HG02970 (cell line): ENCODE data around the gene ARL6IP1.
"Not testable (repeated sequence)": the region's sequence is repeated elsewhere in the genome, so short reads cannot be mapped to it uniquely, and the experiment has no call there.

Experiments
- ATAC-seq: cut with Tn5 transposase; IDR thresholded peaks from one replicate; pipeline ENCODE4 v1.9.1; 2021; ENCODE audit warnings: mild to moderate bottlenecking, moderate library complexity, moderate number of reproducible peaks; ENCODE audit not compliant: unreplicated experiment, low FRiP score

Gene ARL6IP1

DNA sequence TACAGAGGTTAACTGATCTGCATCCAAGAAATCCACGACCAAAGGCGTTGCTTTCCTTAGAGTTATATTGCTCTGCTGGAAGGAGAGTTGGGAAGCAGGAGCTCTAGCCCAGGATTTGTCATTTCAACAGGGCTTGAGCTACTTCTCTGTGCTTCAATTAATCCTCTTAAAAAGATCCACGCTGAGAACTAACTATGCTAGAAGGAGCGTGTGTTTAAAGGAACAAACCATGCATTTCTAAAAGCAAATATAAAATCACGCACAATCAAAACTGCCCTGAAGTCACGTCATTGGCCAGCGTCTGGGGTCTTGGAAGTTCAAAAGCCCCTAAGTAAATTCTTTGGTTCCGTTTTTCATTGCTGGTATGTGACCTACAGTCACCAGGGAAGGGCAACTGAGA is 1.1 kb downstream of the ARL6IP1 start:
- no peak for ATAC-seq

GRCh38 chr16:18799500-18799899 is 1.8 kb downstream of the ARL6IP1 start:
- ATAC-seq = no peak

DNA sequence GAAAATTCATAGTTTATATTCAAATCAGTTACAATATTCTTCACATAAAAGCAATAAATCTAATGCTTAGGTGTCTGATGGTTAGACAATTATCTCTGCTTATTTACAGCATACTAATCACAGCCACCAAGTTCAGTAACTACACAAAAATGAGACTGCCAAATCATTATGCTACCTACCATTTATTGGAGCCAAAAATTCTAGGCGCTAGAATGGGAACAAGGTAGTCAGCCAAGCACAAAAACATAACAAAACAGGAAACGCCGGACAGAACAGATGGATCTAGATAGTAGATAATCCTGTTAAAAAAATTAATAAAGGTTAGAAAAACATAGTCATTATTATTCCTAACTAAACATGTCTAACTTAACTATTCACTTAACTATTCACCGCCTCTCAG is 3.6 kb downstream of the ARL6IP1 start:
- ATAC-seq = no peak

- no peak for ATAC-seq
Measured at GRCh38 chr16:18796377-18796776, 5.0 kb downstream of the ARL6IP1 start.

DNA sequence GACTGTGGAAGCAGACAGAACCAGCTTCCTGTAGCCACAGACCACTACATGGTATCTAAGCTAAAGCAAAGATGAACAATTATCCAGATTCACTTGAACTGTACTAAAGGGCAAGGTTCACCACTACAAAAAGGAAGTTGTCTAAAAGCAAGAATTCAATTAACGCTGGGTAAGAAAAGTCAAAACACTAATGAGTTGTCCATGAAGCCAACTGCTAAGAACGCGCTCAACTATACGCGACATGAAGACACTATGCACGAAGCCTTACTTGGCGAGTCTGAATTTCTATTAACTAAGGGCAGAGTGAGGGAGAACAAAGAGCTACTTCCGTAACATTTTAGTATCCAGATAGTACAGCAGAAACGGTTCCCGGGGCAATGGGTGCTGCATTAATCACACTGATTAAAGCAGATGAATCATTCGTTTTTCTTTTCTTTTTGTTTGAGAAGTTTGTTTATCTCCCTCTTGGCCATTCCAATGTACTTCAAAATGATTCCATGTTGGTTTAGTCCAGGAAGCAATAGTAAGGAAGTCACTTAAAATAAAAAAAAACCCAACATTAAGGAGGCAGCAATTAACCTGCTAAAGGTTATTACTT is 8.4 kb downstream of the ARL6IP1 start:
- no peak for ATAC-seq

DNA sequence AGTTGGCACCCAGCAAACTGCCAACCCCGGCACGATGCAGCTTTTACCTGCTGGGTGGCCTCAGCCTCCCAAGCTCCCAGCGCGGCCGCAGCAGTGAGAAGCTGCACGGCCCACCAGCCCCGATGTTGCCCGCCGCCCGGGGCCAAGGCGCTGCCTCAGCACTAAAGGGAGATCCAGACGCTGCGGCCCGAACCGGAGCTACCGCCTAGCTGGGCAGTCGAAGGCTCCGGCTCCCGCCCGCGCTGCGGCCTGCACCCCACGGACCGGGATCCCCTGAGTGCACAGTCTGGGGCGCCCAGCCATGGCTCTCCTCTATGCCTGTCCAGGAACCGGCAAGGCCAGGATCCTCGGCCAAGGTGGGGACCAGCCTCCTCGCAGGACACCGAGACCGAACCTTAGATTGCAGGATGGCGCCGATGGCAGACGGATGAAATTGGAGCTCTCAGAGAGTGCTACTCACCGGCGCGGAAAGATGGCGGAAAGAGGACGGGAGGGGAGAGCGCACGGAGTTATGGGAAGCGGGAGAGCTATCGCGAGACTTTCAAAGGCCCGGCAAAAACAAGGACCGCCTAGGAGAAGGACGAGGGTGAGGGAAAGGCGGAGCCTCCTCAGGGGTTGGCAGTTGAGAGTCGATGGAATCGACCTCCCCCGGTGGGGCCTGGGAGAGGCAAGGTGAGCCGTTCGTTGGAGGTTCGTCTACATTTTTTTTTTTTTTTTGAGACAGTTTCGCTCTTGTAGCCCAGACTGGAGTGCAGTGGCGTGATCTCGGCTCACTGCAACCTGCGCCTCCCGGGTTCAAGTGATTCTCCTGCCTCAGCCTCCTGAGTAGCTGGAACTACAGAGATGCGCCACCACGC is 11.3 kb downstream of the ARL6IP1 start, which contains the start of gene RPS15A:
Gene RPS15A (minus strand): TSS at position 485 of the 857 bp plus-strand sequence. CDS start 1,221 bp downstream, outside the sequence.
- peak; percentile 87 for ATAC-seq

- no peak for ATAC-seq
Measured at GRCh38 chr16:18789515-18789849, 11.9 kb downstream of the ARL6IP1 start.

DNA sequence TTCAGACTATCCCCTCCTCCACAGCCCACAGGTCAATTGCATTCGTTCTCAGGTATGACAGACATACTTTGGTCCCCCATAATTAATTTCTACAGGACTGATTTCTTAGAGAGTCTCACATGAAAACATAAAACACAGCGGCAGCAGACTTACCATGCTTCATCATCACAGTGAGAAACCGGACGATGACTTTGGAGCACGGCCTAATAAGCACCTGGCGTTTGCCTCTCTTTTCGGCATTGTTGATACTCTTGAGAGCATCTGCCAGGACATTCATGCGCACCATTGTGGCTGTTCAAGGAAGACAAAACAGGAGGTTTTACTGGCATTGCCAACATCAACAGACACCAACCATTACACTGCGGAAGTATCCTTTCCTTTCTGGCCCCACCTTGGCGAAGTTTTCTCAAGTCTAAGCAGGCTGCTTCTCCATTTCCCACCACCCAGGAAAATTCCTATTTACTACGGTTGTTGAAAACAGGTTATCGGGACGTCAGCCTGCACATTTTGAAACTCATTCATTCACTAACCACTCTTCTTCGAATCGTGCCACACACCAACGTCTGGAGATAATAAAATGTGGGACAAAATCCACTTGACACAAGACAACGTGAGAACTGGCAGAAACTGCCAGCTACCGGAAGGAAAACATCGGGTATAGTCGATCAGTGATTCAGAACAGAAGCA is 12.4 kb downstream of the ARL6IP1 start:
- no peak for ATAC-seq

DNA sequence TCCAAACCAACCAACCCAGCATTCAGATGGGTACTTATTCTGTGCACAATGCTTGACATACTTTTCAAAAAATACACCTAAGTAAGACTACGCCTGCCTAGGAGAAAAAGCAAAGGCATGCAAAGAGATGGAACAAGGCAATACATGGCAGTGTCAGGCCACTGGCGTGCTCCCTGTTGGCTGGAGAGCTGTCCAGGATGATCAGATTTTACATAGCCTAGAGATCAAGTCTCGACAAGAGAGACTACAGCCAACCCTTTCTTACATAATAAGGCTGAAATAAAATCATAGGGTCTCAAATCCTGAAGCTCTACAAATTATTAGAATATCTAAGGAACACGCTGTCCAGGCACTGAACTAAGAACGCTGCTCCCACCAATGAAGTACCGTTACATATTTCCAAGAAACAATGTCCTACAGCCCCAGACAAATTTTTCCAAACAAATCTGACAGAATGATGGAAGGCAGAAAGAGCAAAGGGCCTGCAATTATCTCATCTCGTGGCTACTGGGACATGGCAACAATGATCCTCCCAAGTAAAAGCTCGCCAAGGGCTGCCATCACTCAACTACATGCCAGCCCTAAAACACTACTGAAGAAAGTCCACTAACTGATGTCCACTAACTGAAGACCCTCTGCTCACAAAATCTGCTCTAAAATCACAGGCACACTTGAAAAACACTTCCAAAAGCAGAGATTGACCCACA is 16.3 kb downstream of the ARL6IP1 start:
- ATAC-seq = no peak

DNA sequence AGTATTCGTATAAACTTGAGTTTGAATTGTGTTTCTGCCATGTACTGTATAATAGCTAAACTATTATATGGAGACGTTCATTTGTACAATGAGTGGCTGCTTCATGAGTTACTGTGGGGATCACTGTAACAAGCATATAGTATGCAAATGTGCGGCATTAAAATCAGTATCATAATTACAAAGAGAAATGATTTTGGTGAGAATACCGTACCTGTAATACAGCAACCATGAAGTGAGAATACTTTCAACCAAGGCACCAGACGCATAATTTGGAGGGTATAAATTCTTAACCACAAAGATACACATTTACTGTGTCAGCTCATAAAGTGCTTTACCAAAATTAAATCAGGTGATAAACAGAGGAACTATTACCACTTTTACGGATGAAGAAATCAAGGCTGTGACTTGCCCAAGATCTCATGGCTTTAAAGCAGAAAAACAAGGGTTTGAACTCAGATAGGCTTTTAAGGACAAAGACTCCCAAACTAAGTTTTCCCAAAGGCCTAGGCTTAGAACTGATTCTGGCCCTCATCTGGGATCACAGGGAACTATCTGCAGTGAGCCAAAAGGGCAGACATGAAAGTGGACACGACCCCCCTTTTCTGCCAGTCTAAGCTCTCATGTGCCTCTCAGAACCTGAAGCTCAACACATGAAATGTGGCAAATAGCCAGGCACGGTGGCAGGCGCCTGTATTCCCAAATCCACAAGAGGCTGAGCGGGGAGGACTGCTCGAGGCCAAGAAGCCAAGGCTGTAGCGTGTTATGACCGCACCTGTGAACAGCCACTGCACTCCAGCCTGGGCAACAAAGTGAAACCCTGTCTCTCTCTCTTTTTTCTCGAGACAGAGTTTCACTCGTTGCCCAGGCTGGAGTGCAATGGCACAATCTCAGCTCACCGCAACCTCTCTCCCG is 17.7 kb downstream of the ARL6IP1 start:
- ATAC-seq = no peak

- ATAC-seq = no peak
Measured at GRCh38 chr16:18782697-18783429, 18.5 kb downstream of the ARL6IP1 start.

DNA sequence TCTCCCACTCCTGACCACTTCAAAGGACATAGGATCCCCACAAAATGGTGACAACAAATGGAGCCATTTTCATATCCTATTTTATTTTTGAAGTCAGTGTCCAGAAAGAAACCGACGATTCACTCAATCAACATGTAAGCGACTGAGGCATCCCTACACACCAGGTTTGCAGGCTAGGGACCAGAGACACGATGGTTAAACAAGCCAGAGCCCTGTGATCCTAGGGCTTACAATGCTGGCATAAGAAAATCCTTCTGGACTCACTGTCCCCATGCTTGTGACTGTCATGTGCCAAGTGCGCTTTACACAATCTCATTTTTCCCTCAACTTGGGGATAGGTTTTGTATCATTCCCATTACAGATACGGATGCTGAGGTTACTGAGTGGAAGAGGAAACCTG is 20.1 kb downstream of the ARL6IP1 start:
- not testable (repeated sequence) for ATAC-seq

GRCh38 chr16:18780460-18781026 is 20.8 kb downstream of the ARL6IP1 start:
- not testable (repeated sequence) for ATAC-seq

GRCh38 chr16:18777664-18778063 is 23.7 kb downstream of the ARL6IP1 start:
- ATAC-seq = not testable (repeated sequence)

DNA sequence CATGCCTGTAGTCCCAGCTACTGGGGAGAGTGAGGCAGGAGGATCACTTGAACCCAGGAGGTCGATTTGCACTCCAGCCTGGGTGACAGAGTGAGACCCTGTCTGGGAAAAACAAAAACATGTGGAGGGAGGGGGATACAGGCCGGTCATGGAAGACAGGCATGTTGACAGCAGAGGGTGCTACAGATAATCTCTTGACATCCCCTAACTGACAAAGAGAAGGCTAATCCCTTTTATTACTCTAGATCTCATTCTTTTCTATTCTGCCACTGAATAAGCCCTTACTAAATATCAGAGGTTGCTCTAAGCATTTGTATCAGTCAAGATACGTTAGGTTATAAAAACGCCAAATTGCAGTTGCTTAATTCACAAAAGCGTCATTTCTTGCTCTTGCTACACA is 25.0 kb downstream of the ARL6IP1 start:
- ATAC-seq = not testable (repeated sequence)

DNA sequence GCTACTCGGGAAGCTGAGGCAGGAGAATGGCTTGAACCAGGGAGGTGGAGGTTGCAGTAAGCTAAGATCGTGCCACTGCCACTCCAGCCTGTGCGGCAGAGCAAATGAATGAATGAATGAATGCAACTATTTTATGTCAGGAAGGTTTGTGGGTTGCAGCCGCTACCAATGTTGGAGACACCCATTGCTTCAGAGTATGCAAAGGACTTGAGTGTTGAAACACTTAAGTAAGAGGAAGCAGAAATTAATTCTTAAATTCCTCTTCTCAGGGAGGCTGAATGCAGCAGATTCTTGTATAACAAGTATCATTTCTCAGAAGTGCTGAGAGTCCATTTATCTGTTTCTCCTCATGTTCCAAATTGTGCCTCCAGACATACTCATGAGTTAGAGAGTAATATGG is 26.7 kb downstream of the ARL6IP1 start:
- ATAC-seq = not testable (repeated sequence)

DNA sequence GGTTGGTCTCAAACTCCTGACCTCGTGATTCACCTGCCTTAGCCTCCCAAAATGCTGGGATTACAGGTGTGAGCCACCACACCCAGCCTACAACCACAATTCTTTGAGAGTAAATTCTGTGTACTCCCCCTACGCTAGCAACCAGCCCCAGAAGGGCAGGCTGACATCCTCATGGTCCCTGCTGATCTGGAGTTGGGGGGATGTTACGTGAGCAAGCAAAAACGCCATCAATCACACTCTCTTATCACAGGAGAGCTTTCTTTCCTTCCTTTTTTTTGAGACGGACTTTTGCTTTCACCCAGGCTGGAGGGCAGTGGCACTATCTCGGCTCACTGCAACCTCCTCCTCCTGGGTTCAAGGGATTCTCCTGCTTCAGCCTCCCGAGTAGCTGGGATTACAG is 29.2 kb downstream of the ARL6IP1 start:
- not testable (repeated sequence) for ATAC-seq

GRCh38 chr16:18770336-18770962 is 30.9 kb downstream of the ARL6IP1 start:
- ATAC-seq = not testable (repeated sequence)
